ENCODE measurements around the gene PTPRQ. TPM values are rescaled to one million over a fixed set of nuclear protein-coding genes. Genes with fewer than 3 reads are reported as not detected.
"Not testable (repeated sequence)": the region's sequence is repeated elsewhere in the genome, so short reads cannot be mapped to it uniquely, and the experiment has no call there.

PTPRQ gene
- total and polyA plus RNA-seq, 10 donors = under 0.01 to 0.09 (median 0.03) TPM; not detected in 7

GRCh38 chr12:80456513-80456912 is 12.5 kb downstream of the PTPRQ start:
- Histone ChIP-seq H3K27ac (no peak overlapping the region), H3K36me3 (no peaks in the 10 kb centered on the region), H3K27me3 (replicated peaks in 1 of 7) (no peaks in the 10 kb centered on the region), H3K4me1 (no peaks in the 10 kb centered on the region), H3K4me3 (no peak overlapping the region), H3K9me3 (no peaks in the 10 kb centered on the region)
- no peak for TF ChIP-seq POLR2A (IDR thresholded peaks at IDR 0.05)
- TF ChIP-seq POLR2AphosphoS5 (IDR thresholded peaks at IDR 0.05) = no peak
- TF ChIP-seq, protein P1, sequence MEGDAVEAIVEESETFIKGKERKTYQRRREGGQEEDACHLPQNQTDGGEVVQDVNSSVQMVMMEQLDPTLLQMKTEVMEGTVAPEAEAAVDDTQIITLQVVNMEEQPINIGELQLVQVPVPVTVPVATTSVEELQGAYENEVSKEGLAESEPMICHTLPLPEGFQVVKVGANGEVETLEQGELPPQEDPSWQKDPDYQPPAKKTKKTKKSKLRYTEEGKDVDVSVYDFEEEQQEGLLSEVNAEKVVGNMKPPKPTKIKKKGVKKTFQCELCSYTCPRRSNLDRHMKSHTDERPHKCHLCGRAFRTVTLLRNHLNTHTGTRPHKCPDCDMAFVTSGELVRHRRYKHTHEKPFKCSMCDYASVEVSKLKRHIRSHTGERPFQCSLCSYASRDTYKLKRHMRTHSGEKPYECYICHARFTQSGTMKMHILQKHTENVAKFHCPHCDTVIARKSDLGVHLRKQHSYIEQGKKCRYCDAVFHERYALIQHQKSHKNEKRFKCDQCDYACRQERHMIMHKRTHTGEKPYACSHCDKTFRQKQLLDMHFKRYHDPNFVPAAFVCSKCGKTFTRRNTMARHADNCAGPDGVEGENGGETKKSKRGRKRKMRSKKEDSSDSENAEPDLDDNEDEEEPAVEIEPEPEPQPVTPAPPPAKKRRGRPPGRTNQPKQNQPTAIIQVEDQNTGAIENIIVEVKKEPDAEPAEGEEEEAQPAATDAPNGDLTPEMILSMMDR (IDR thresholded peaks at IDR 0.05 in 8 of 11, conservative IDR thresholded peaks at IDR 0.05 in 3 of 11) = no peak
- intact Hi-C loops (cut with DNase I; ENCODE audit: low total_unique reads) = no loop called here
- 69 to 87% (median 85%) methylated on average over 1 of the region's 1 CpG for WGBS, 5 donors
- no peak for DNase-seq

- intact Hi-C loops (cut with DNase I; ENCODE audit: low total_unique reads) = no loop called here
- no peaks in the 10 kb centered on the region for H3K4me1 ChIP-seq
These were observed 16.9 kb downstream of the PTPRQ start for GRCh38 chr12:80460972-80461371.

GRCh38 chr12:80461851-80462250 is 17.8 kb downstream of the PTPRQ start:
- intact Hi-C loops (cut with DNase I; ENCODE audit: low total_unique reads); H3K9me3 ChIP-seq; DNase-seq; H3K4me1 ChIP-seq; H3K27me3 ChIP-seq (replicated peaks in 1 of 7); H3K4me3 ChIP-seq; H3K36me3 ChIP-seq; H3K27ac ChIP-seq: not testable (repeated sequence)
- WGBS, 5 donors = 67 to 90% (median 86%) methylated on average over 14 to 18 of the region's 18 CpGs

More at GRCh38 chr12:80460972-80461371, 16.9 kb downstream of the PTPRQ start:
- H3K9me3 ChIP-seq = no peaks in the 10 kb centered on the region
- H3K27ac ChIP-seq = no peak overlapping the region
- no peaks in the 10 kb centered on the region for H3K27me3 ChIP-seq (replicated peaks in 1 of 7)
- TF ChIP-seq POLR2A (IDR thresholded peaks at IDR 0.05) = no peak
- TF ChIP-seq, protein P1 (IDR thresholded peaks at IDR 0.05 in 8 of 11, conservative IDR thresholded peaks at IDR 0.05 in 3 of 11) = no peak
- TF ChIP-seq POLR2AphosphoS5 (IDR thresholded peaks at IDR 0.05) = no peak
- H3K36me3 ChIP-seq = no peaks in the 10 kb centered on the region
- H3K4me3 ChIP-seq = no peak overlapping the region
- 59 to 80% (median 73%) methylated on average over 4 of the region's 4 CpGs for WGBS, 5 donors
- DNase-seq = no peak

DNA sequence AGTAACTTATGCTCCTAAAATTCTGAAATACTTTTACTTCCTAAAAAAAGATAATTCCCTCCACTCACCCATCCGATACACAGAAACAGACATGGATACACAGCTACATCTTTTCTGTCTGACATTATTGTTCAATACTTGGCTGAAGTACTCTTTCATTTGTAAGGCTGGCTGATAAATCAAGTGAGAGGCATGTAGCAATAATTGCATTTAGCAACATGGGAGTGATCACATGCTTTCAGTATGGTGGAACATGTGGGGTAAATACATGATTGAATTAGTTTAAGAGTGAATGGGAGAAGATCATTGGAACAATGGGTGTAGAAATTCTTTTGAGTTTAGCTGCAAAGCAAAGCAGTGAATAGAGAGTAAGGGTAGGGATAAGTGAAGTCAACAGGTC is 25.6 kb downstream of the PTPRQ start:
- Histone ChIP-seq H3K36me3 (no peaks in the 10 kb centered on the region), H3K9me3 (no peaks in the 10 kb centered on the region), H3K27me3 (replicated peaks in 1 of 7) (no peaks in the 10 kb centered on the region), H3K4me1 (no peaks in the 10 kb centered on the region), H3K27ac (no peak overlapping the region), H3K4me3 (no peak overlapping the region)
- DNase-seq = no peak
- TF ChIP-seq POLR2A (IDR thresholded peaks at IDR 0.05) (no peak), POLR2AphosphoS5 (IDR thresholded peaks at IDR 0.05) (no peak)
- TF ChIP-seq, protein P1 (IDR thresholded peaks at IDR 0.05 in 8 of 11, conservative IDR thresholded peaks at IDR 0.05 in 3 of 11) = no peak
- intact Hi-C loops (cut with DNase I; ENCODE audit: low total_unique reads) = no loop called here
- 85 to 96% (median 91%) methylated on average over 1 of the region's 1 CpG for WGBS, 5 donors

DNA sequence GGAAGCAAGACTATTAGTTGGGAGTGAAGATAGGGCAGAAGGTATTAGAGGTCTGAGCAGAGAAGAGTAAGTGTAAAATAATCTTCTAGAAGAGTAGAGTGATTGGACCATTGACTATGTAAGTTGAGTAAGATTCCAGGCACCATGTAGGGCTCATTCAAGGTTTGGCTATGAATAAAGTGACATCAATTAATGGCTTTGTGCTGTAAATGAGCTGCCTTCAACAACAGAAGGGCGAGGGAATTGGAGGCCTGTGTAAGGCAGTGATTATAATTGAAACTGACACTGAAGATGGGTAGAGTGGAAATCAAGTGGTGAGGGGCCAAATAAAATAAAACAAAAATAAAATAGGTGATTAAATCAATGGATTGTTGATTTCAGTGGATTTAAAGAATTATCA is 26.4 kb downstream of the PTPRQ start:
- H3K9me3 ChIP-seq = no peaks in the 10 kb centered on the region
- H3K27ac ChIP-seq = no peak overlapping the region
- no peak for DNase-seq
- no peaks in the 10 kb centered on the region for H3K27me3 ChIP-seq (replicated peaks in 1 of 7)
- no peaks in the 10 kb centered on the region for H3K4me1 ChIP-seq
- TF ChIP-seq, protein P1 (IDR thresholded peaks at IDR 0.05 in 8 of 11, conservative IDR thresholded peaks at IDR 0.05 in 3 of 11) = no peak
- TF ChIP-seq POLR2AphosphoS5 (IDR thresholded peaks at IDR 0.05) (no peak), POLR2A (IDR thresholded peaks at IDR 0.05) (no peak)
- H3K36me3 ChIP-seq = no peaks in the 10 kb centered on the region
- 60 to 89% (median 67%) methylated on average over 1 of the region's 1 CpG for WGBS, 5 donors
- intact Hi-C loops (cut with DNase I; ENCODE audit: low total_unique reads) = no loop called here
- H3K4me3 ChIP-seq = no peak overlapping the region

All from spleen (tissue), 11 donors.